DMS 273 (cell line): Measurements from ENCODE around the gene RAB7A.

Experiments
- DNase-seq: peaks from one replicate; lab custom pipeline; 2025; ENCODE audit not compliant: unreplicated experiment; lab: John Stamatoyannopoulos, UW

The RAB7A gene

GRCh38 chr3:128726023-128727016 is at the start of gene RAB7A:
RAB7A (plus strand) TSS chr3:128726183; CDS start chr3:128795368, 69,185 bp downstream.
- peak; percentile 100 for DNase-seq

- no peak for DNase-seq
These were observed 46.6 kb upstream of the RAB7A start for GRCh38 chr3:128679338-128679737.

- peak; percentile 100 for DNase-seq
These were observed 45.2 kb upstream of the RAB7A start for GRCh38 chr3:128680603-128681368.

GRCh38 chr3:128681369-128681829 is 44.6 kb upstream of the RAB7A start:
- DNase-seq = no peak

- DNase-seq = no peak
These were observed 42.0 kb upstream of the RAB7A start for GRCh38 chr3:128683957-128684356.

GRCh38 chr3:128684986-128685726 is 40.8 kb upstream of the RAB7A start:
- no peak for DNase-seq

- no peak for DNase-seq
These were observed 39.5 kb upstream of the RAB7A start for GRCh38 chr3:128686465-128686864.

GRCh38 chr3:128689060-128689459 is 36.9 kb upstream of the RAB7A start:
- no peak for DNase-seq

GRCh38 chr3:128693696-128694095 is 32.3 kb upstream of the RAB7A start:
- no peak for DNase-seq

GRCh38 chr3:128697341-128697740 is 28.6 kb upstream of the RAB7A start:
- DNase-seq = no peak

- peak; percentile 77 for DNase-seq
These were observed 27.6 kb upstream of the RAB7A start for GRCh38 chr3:128698211-128699047.

GRCh38 chr3:128701342-128702212 is 24.4 kb upstream of the RAB7A start:
- DNase-seq = no peak

GRCh38 chr3:128702391-128702790 is 23.6 kb upstream of the RAB7A start:
- DNase-seq = no peak

GRCh38 chr3:128703561-128703960 is 22.4 kb upstream of the RAB7A start:
- no peak for DNase-seq

- DNase-seq = no peak
These were observed 19.8 kb upstream of the RAB7A start for GRCh38 chr3:128706086-128706615.

GRCh38 chr3:128707928-128708494 is 18.0 kb upstream of the RAB7A start:
- no peak for DNase-seq

- DNase-seq = no peak
These were observed 16.9 kb upstream of the RAB7A start for GRCh38 chr3:128709038-128709437.

GRCh38 chr3:128709506-128710210 is 16.3 kb upstream of the RAB7A start:
- peak; percentile 35 for DNase-seq
